22Rv1 (cell line): Measurements from ENCODE around the gene SLC1A6.

Experiments
- CTCF ChIP-seq: fragments of 450-650 bp; IDR thresholded peaks from 2 replicates; pipeline ENCODE4 v1.5.1; 2017; ENCODE audit warnings: mild to moderate bottlenecking
- ZFX ChIP-seq: fragments of 450-650 bp; IDR thresholded peaks from 2 replicates; pipeline ENCODE4 v1.6.1; 2017; ENCODE audit warnings: antibody characterized with exemption, borderline replicate concordance

DNA sequence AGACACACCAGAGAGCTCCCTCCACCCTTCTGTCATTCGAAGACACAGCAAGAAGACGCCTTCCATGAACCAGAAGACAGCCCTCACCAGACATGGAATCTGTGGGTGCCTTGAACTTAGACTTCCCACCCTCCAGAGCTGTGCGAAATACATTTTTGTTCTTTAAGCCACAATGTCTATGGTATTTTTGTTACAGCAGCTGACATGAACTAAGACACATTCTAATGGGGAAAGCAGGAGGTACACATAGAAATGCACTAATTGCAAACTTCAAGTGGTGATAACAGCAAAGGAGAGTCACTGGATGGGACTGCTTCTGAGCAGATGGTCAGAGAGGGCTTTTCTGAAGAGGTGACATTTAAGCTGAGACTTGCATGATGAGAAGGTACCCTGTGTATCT, 22.2 kb downstream of the SLC1A6 start:
- TF ChIP-seq CTCF (no peak), ZFX (no peak)
